IMR-90 (cell line): ENCODE measurements around the gene RAPGEF2. TPM values are rescaled to one million over a fixed set of nuclear protein-coding genes. Genes with fewer than 3 reads are reported as not detected.

Experiments used
- ATAC-seq: fragments of 200-7000 bp; cut with Tn5 transposase; 2 replicates; pipeline ENCODE4 v1.9.1; 2020; ENCODE audit warnings: low read depth, mild to moderate bottlenecking, moderate library complexity
- BruUV-seq: library from RNA; stranded (reverse); fragments of 400-500 nt; replicated peaks from 2 replicates; lab custom pipeline; 2021; lab: Mats Ljungman, UMichigan
- CTCF ChIA-PET: fragments of 300-600 bp; formaldehyde crosslinking; extraction: SDS; loops from one replicate; lab custom pipeline; 2021; ENCODE audit warnings: antibody characterized with exemption; lab: Yijun Ruan, JAX
- POLR2A ChIA-PET: fragments of 300-600 bp; sonication (Branson Sonifier 250); formaldehyde crosslinking; loops from one replicate; lab custom pipeline; 2022; ENCODE audit warnings: antibody characterized with exemption; ENCODE audit not compliant: unreplicated experiment; lab: Charles Lee
- DNase-seq: peaks from one replicate; pipeline ENCODE4 v3.0.0; 2013
- H2AFZ ChIP-seq: replicated peaks from 2 replicates; pipeline ENCODE3; 2013; ENCODE audit warnings: low read length, mild to moderate bottlenecking; ENCODE audit not compliant: poor library complexity
- H2AK5ac ChIP-seq: 2 replicates; pipeline ENCODE4 v1.6.1; 2013; ENCODE audit warnings: low read depth, low read length, inconsistent platforms
- H2AK9ac ChIP-seq: replicated peaks from 2 replicates; pipeline ENCODE3; 2013; ENCODE audit warnings: mild to moderate bottlenecking, low read depth, low read length, moderate library complexity; ENCODE audit not compliant: poor library complexity
- H2BK120ac ChIP-seq: 2 replicates; pipeline ENCODE4 v1.6.1; 2013; ENCODE audit warnings: low read depth, low read length, inconsistent platforms
- H2BK15ac ChIP-seq: 3 replicates; pipeline ENCODE4 v1.6.1; 2013; ENCODE audit warnings: low read depth, low read length, inconsistent platforms
- H2BK20ac ChIP-seq: 2 replicates; pipeline ENCODE4 v1.6.1; 2013; ENCODE audit warnings: low read depth, mild to moderate bottlenecking, inconsistent platforms, low read length, moderate library complexity
- H2BK5ac ChIP-seq: 2 replicates; pipeline ENCODE4 v1.6.1; 2013; ENCODE audit warnings: mild to moderate bottlenecking, low read depth, low read length, inconsistent platforms; ENCODE audit not compliant: poor library complexity, severe bottlenecking
- H3K14ac ChIP-seq: replicated peaks from 2 replicates; pipeline ENCODE4 v1.6.1; 2013; ENCODE audit warnings: low read depth, low read length, inconsistent platforms
- H3K18ac ChIP-seq: 2 replicates; pipeline ENCODE4 v1.6.1; 2013; ENCODE audit warnings: low read depth, low read length, control low read depth
- H3K23ac ChIP-seq: 2 replicates; pipeline ENCODE4 v1.6.1; 2013; ENCODE audit warnings: low read depth, low read length, inconsistent platforms
- H3K27ac ChIP-seq: 2 replicates; pipeline ENCODE4 v1.5.1; 2013; ENCODE audit warnings: mild to moderate bottlenecking, control low read depth, low read length; ENCODE audit not compliant: insufficient read depth
- H3K27me3 ChIP-seq: 2 replicates; pipeline ENCODE4 v1.6.1; 2013; ENCODE audit warnings: low read length; ENCODE audit not compliant: control insufficient read depth, insufficient read depth
- H3K36me3 ChIP-seq: 2 replicates; pipeline ENCODE4 v1.6.1; 2013; ENCODE audit warnings: low read length, mixed read lengths; ENCODE audit not compliant: control insufficient read depth, insufficient read depth
- H3K4ac ChIP-seq: 2 replicates; pipeline ENCODE4 v1.6.1; 2013; ENCODE audit warnings: low read depth, low read length, inconsistent platforms
- H3K4me1 ChIP-seq: 2 replicates; pipeline ENCODE4 v1.6.1; 2013; ENCODE audit warnings: low read length, mixed read lengths; ENCODE audit not compliant: control insufficient read depth, insufficient read depth
- H3K4me2 ChIP-seq: 2 replicates; pipeline ENCODE4 v1.6.1; 2013; ENCODE audit warnings: low read depth, mild to moderate bottlenecking, control low read depth, low read length, moderate library complexity
- H3K4me3 ChIP-seq: 2 replicates; pipeline ENCODE4 v1.5.1; 2013; ENCODE audit warnings: low read depth, mild to moderate bottlenecking, control low read depth, low read length, moderate library complexity; ENCODE audit not compliant: insufficient read depth
- H3K56ac ChIP-seq: 2 replicates; pipeline ENCODE4 v1.6.1; 2013; ENCODE audit warnings: low read length, inconsistent platforms; ENCODE audit not compliant: insufficient read depth; ENCODE audit errors: extremely low read depth
- H3K79me1 ChIP-seq, 2 experiments: 2 replicates each; pipeline ENCODE4 v1.6.1; 2013; ENCODE audit warnings: low read length in 2 of 2, inconsistent platforms in 1 of 2, low read depth in 1 of 2
- H3K9ac ChIP-seq: 2 replicates; pipeline ENCODE4 v1.6.1; 2013; ENCODE audit warnings: low read depth, low read length, control low read depth
- H3K9me1 ChIP-seq: 2 replicates; pipeline ENCODE4 v1.6.1; 2013; ENCODE audit warnings: low read length, inconsistent platforms; ENCODE audit not compliant: insufficient read depth
- H3K9me3 ChIP-seq: 2 replicates; pipeline ENCODE4 v1.6.1; 2013; ENCODE audit warnings: low read length; ENCODE audit not compliant: control insufficient read depth, insufficient read depth
- H4K20me1 ChIP-seq: 2 replicates; pipeline ENCODE4 v1.6.1; 2013; ENCODE audit warnings: low read length, inconsistent platforms; ENCODE audit not compliant: insufficient read depth
- H4K5ac ChIP-seq: 2 replicates; pipeline ENCODE4 v1.6.1; 2013; ENCODE audit warnings: mild to moderate bottlenecking, low read depth, low read length, control low read depth
- H4K8ac ChIP-seq, 2 experiments: 2 replicates each; pipeline ENCODE4 v1.6.1; 2013; ENCODE audit warnings: low read depth in 2 of 2, low read length in 2 of 2, control low read depth in 1 of 2, inconsistent platforms in 1 of 2
- H4K91ac ChIP-seq: 2 replicates; pipeline ENCODE4 v1.6.1; 2013; ENCODE audit warnings: low read depth, low read length, inconsistent platforms; ENCODE audit not compliant: insufficient read depth
- BHLHE40 ChIP-seq: fragments of 150-350 bp; IDR thresholded peaks from 2 replicates; pipeline ENCODE4 v1.6.1; 2016; ENCODE audit warnings: mild to moderate bottlenecking, low read depth, low read length
- CEBPB ChIP-seq: IDR thresholded peaks from 2 replicates; pipeline ENCODE4 v1.6.1; 2012; ENCODE audit warnings: low read depth, low read length, improper control_type of control experiment
- CHD1 ChIP-seq: IDR thresholded peaks from 2 replicates; pipeline ENCODE4 v1.6.1; 2012; ENCODE audit warnings: low read depth, low read length, improper control_type of control experiment
- FOS ChIP-seq: fragments of 150-350 bp; IDR thresholded peaks from 2 replicates; pipeline ENCODE4 v1.6.1; 2016; ENCODE audit warnings: low read depth, low read length
- MAFK ChIP-seq: IDR thresholded peaks from 2 replicates; pipeline ENCODE4 v1.6.1; 2012; ENCODE audit warnings: low read depth, low read length, improper control_type of control experiment
- MAZ ChIP-seq: IDR thresholded peaks from 2 replicates; pipeline ENCODE4 v1.6.1; 2012; ENCODE audit warnings: low read depth, mild to moderate bottlenecking, low read length, improper control_type of control experiment, moderate library complexity, borderline replicate concordance
- NFE2L2 ChIP-seq: fragments of 150-350 bp; IDR thresholded peaks from 2 replicates; pipeline ENCODE4 v1.6.1; 2016; ENCODE audit warnings: low read depth, mild to moderate bottlenecking, low read length
- POLR2A ChIP-seq: IDR thresholded peaks from 2 replicates; pipeline ENCODE4 v1.6.1; 2012; ENCODE audit warnings: mild to moderate bottlenecking, low read depth, low read length
- RAD21 ChIP-seq: IDR thresholded peaks from 2 replicates; pipeline ENCODE4 v1.6.1; 2012; ENCODE audit warnings: low read length, improper control_type of control experiment
- RCOR1 ChIP-seq: IDR thresholded peaks from 2 replicates; pipeline ENCODE4 v1.6.1; 2012; ENCODE audit warnings: mild to moderate bottlenecking, low read length, improper control_type of control experiment; ENCODE audit not compliant: insufficient replicate concordance
- RFX5 ChIP-seq: IDR thresholded peaks from 2 replicates; pipeline ENCODE4 v1.8.0; 2012; ENCODE audit warnings: low read depth, mild to moderate bottlenecking, low read length, moderate library complexity
- SMC3 ChIP-seq: fragments of 150-350 bp; IDR thresholded peaks from 2 replicates; pipeline ENCODE4 v1.6.1; 2016; ENCODE audit warnings: low read depth, mild to moderate bottlenecking, antibody characterized with exemption, low read length, moderate library complexity
- WGBS, 2 experiments: methylation state at CpG; one replicate each; pipeline versions ENCODE4 v1.1.5 to v1.1.7; 2013; ENCODE audit warnings: missing lambda C conversion rate in 2 of 2; ENCODE audit not compliant: insufficient read length in 1 of 2; ENCODE audit errors: extremely low coverage in 2 of 2; 5-methylcytosine and 5-hydroxymethylcytosine counted together
- dilution Hi-C: fragments of 300-500 bp; cut with HindIII; formaldehyde crosslinking; loops from one replicate; pipeline ENCODE4 v1.14.3; 2018; ENCODE audit warnings: low sequenced_read_pairs; ENCODE audit not compliant: unreplicated experiment
- in situ Hi-C: fragments of 300-500 bp; cut with MboI; formaldehyde crosslinking; loops from 3 replicates; pipeline ENCODE4 v1.14.3; 2019; ENCODE audit warnings: low sequenced_read_pairs, inconsistent platforms, mixed read lengths
- intact Hi-C: fragments of 100-400 bp; cut with micrococcal nuclease; formaldehyde crosslinking; loops from 2 replicates; pipeline ENCODE4 v1.10.0; 2022
- polyA plus RNA-seq, 3 experiments: library from polyadenylated mRNA; depleted of rRNA; stranded (reverse); fragments of >200 nt; gene quantifications; 2 replicates each; pipeline ENCODE4 v1.2.3, GENCODE V29; 2012; ENCODE audit warnings: low replicate concordance in 1 of 3
- total RNA-seq: library from RNA; depleted of rRNA; stranded (reverse); fragments of >200 nt; gene quantifications from 2 replicates; pipeline ENCODE4 v1.2.3, GENCODE V29; 2012
- TF ChIP-seq, protein P1 (sequence below): fragments of 150-350 bp; IDR thresholded peaks from 2 replicates; pipeline ENCODE4 v1.6.1; 2016; ENCODE audit warnings: low read depth, mild to moderate bottlenecking, low read length, moderate library complexity, borderline replicate concordance
- TF ChIP-seq, protein P2 (sequence below): conservative IDR thresholded peaks from 2 replicates; pipeline ENCODE4 v1.5.1; 2012; ENCODE audit warnings: mild to moderate bottlenecking, low read depth, low read length, improper control_type of control experiment
- TF ChIP-seq, protein P3 (sequence below): fragments of 150-350 bp; IDR thresholded peaks from 2 replicates; pipeline ENCODE4 v1.6.1; 2017; ENCODE audit warnings: mild to moderate bottlenecking, antibody characterized with exemption, low read length, low read depth

RAPGEF2 gene
- total and polyA plus RNA-seq, 2 of the 4 experiments (the other 2 are of a cell fraction) = 27.6 to 109 TPM

DNA sequence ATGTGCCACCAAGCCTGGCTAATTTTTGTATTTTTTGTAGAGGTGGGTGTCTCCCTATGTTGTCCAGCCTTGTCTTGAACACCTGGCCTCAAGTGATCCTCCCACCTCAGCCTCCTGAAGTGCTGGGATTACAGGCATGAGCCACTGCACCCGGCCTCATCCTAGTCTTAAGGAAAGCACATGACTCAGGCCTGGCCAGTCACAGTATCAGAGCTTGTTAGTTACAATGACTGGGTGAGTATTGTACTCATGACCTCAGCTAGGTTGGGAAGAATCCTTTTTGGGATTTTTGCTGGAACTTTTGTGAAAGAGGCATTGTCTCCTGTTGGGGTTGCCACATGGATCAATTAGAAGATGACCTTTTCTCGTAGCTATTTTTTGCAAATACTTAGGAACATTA, 292.8 kb downstream of the RAPGEF2 start:
- Histone ChIP-seq H4K91ac (no peak overlapping the region), H3K4me2 (no peak overlapping the region), H3K4ac (0 out of 2 replicates have a peak overlapping the region, but pooled peaks have one; percentile 2), H2BK20ac (peak overlapping the region; percentile 14; the same call in 1 of the 2 replicates), H3K4me3 (no peak overlapping the region), H3K14ac (peak overlapping the region; percentile 51; the same call in 1 of the 2 replicates), H2AFZ (no peak overlapping the region), H3K56ac (no peak overlapping the region), H3K36me3 (no peaks in the 10 kb centered on the region), H3K9me1 (no peaks in the 10 kb centered on the region), H3K27ac (no peak overlapping the region), H3K4me1 (peaks cover 6% of the 10 kb centered on the region), H2AK5ac (no peak overlapping the region), H3K9ac (no peak overlapping the region), H3K18ac (no peak overlapping the region), H3K79me1 (no peaks in the 10 kb centered on the region), H3K27me3 (no peaks in the 10 kb centered on the region), H2AK9ac (no peak overlapping the region), H4K8ac (no peak overlapping the region), H2BK5ac (no peak overlapping the region), H2BK120ac (0 out of 2 replicates have a peak overlapping the region, but pooled peaks have one; percentile 56), H3K23ac (no peak overlapping the region), H4K5ac (no peak overlapping the region), H3K9me3 (no peaks in the 10 kb centered on the region), H2BK15ac (no peak overlapping the region), H4K20me1 (no peaks in the 10 kb centered on the region)
- TF ChIP-seq MAFK (no peak), CHD1 (no peak), MAZ (no peak), FOS (no peak), BHLHE40 (no peak), SMC3 (no peak), CEBPB (no peak), RCOR1 (no peak), POLR2A (no peak), RAD21 (no peak), NFE2L2 (no peak), RFX5 (no peak)
- TF ChIP-seq, protein P1, sequence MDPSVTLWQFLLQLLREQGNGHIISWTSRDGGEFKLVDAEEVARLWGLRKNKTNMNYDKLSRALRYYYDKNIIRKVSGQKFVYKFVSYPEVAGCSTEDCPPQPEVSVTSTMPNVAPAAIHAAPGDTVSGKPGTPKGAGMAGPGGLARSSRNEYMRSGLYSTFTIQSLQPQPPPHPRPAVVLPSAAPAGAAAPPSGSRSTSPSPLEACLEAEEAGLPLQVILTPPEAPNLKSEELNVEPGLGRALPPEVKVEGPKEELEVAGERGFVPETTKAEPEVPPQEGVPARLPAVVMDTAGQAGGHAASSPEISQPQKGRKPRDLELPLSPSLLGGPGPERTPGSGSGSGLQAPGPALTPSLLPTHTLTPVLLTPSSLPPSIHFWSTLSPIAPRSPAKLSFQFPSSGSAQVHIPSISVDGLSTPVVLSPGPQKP = no peak
- TF ChIP-seq, protein P2, sequence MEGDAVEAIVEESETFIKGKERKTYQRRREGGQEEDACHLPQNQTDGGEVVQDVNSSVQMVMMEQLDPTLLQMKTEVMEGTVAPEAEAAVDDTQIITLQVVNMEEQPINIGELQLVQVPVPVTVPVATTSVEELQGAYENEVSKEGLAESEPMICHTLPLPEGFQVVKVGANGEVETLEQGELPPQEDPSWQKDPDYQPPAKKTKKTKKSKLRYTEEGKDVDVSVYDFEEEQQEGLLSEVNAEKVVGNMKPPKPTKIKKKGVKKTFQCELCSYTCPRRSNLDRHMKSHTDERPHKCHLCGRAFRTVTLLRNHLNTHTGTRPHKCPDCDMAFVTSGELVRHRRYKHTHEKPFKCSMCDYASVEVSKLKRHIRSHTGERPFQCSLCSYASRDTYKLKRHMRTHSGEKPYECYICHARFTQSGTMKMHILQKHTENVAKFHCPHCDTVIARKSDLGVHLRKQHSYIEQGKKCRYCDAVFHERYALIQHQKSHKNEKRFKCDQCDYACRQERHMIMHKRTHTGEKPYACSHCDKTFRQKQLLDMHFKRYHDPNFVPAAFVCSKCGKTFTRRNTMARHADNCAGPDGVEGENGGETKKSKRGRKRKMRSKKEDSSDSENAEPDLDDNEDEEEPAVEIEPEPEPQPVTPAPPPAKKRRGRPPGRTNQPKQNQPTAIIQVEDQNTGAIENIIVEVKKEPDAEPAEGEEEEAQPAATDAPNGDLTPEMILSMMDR = no peak
- TF ChIP-seq, protein P3, sequence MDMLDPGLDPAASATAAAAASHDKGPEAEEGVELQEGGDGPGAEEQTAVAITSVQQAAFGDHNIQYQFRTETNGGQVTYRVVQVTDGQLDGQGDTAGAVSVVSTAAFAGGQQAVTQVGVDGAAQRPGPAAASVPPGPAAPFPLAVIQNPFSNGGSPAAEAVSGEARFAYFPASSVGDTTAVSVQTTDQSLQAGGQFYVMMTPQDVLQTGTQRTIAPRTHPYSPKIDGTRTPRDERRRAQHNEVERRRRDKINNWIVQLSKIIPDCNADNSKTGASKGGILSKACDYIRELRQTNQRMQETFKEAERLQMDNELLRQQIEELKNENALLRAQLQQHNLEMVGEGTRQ = no peak
- WGBS, 2 experiments = no CpG with 5 or more reads among the region's 2 CpGs
- 0 out of 2 replicates have a peak, but pooled peaks have one; percentile 40 for ATAC-seq
- no TSS peak for BruUV-seq
- ChIA-PET POLR2A (no interaction called here), CTCF (no interaction called here)
- in situ Hi-C loops (no loop called here), intact Hi-C loops (no loop called here), dilution Hi-C loops (no loop called here)
- DNase-seq = peak; percentile 54
